H1 (cell line): ENCODE results near the gene RUNX1. TPM values are rescaled to one million over a fixed set of nuclear protein-coding genes. Genes with fewer than 3 reads are reported as not detected.

ENCODE experiments used
- polyA plus RNA-seq, 7 experiments: library from polyadenylated mRNA; depleted of rRNA in 3 of 7; stranded (reverse) in 5 of 7; unstranded in 2 of 7; fragments of >200 nt in 5 of 7; fragments of 200-250 nt in 2 of 7; gene quantifications; 1 replicate in 5 of 7; 2 replicates in 1 of 7; 4 replicates in 1 of 7; pipeline versions ENCODE4 v1.2.1 to v1.2.3, GENCODE V29; 2011 to 2013; ENCODE audit warnings: missing spikeins in 2 of 7, mixed read lengths in 2 of 7
- total RNA-seq: library from RNA; stranded (reverse); fragmentation: NEBNext Ultra II Directional; extraction: Animal tissue kit (Norgen Biotek cat#: 25700); gene quantifications from 2 replicates; pipeline ENCODE4 v1.2.1, GENCODE V29; 2021
- TF ChIP-seq, protein P1 (sequence below): IDR thresholded peaks from 2 replicates; pipeline ENCODE4 v1.6.1; 2011; ENCODE audit warnings: low read depth, mild to moderate bottlenecking, low read length; ENCODE audit not compliant: insufficient read depth

Gene RUNX1
- total and polyA plus RNA-seq, 2 of the 8 experiments (the other 6 are each of a cell fraction or from before 2014, with no cell fraction given) = 0.20 to 0.60 TPM

DNA sequence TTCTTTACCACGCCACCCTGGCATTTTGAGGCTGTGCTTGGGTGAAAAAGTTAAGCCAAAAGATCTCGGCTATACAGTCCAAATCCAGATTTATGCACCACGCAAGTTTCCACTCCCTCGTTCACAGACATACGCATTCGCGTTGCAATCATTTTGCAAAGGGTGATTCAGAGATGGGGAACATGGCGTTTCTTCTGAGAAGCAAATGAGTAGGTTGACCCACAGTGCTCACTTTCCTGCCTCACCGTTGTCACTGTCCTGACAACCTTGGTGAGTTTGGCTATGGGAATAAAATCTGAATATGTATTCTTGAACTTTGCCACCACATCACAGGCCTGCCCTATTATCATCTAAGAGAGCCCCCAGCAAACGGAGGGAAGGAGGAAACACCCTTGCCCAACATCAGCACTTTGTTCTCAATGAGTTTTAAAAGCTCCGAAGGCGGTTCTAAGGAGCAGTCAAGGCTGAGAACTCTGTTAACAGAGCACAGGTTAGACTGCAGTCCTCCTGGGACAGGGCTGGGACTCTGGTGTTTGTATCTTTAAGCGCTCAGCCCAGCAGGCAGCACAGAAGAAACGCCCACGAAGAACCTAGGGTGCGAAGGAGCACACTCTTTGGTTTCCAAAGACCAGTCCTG, 86.4 kb downstream of the RUNX1 start (continued):
- TF ChIP-seq, protein P1, sequence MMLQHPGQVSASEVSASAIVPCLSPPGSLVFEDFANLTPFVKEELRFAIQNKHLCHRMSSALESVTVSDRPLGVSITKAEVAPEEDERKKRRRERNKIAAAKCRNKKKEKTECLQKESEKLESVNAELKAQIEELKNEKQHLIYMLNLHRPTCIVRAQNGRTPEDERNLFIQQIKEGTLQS = no peak
